ENCODE data around the gene RGL2.
"Not testable (repeated sequence)": the region's sequence is repeated elsewhere in the genome, so short reads cannot be mapped to it uniquely, and the experiment has no call there.

The RGL2 gene

DNA sequence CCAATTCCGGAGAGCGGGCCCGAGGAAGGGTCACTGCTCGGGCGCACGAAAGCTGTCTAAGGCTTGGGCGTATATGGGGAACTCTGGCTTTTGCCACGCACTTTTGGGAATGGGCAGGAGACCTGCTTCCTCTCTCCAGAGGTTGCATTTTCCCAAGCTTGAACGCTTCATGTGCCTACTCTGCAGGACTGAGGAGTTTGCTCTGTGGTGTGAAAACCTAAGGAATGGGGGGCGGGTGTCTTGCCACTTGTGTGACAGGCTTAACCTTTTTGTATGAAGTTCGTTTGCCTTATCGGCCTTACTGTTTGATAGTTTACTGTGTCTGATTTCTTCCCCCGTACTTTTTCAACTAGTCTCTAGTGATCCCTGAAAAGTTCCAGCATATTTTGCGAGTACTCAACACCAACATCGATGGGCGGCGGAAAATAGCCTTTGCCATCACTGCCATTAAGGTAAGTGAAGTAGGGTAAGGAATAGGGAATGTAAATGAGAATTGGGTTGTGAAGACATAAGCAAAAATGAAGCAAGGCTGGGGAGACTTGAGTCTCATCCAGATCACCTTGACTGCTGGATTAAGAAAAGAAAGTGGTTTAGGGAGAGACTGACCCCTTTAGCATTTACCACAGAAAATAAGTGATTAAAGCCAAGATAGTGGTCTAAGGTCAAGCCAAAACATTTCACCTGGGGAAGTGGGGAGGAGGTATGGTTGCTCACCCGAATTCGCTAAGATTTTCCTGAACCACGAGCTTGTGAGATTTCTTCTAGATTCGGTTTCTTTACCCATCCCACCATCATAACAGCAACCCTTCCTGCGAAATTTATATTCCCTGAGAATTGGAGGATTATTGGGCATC lies 26.2 kb downstream of the RGL2 start:
- no peaks in the 10 kb centered on the region for H3K4me1 ChIP-seq

GRCh38 chr6:33271468-33272274 lies 27.1 kb downstream of the RGL2 start, which contains the start of the genes RPS18 and VPS52:
TSS of gene RPS18 (plus strand) at chr6:33272075. CDS start at chr6:33272120, 45 bp downstream.
TSS of gene VPS52 (minus strand) at chr6:33271876. CDS start at chr6:33271675, 201 bp downstream.
- no peaks in the 10 kb centered on the region for H3K27me3 ChIP-seq
- TF ChIP-seq, protein P1, sequence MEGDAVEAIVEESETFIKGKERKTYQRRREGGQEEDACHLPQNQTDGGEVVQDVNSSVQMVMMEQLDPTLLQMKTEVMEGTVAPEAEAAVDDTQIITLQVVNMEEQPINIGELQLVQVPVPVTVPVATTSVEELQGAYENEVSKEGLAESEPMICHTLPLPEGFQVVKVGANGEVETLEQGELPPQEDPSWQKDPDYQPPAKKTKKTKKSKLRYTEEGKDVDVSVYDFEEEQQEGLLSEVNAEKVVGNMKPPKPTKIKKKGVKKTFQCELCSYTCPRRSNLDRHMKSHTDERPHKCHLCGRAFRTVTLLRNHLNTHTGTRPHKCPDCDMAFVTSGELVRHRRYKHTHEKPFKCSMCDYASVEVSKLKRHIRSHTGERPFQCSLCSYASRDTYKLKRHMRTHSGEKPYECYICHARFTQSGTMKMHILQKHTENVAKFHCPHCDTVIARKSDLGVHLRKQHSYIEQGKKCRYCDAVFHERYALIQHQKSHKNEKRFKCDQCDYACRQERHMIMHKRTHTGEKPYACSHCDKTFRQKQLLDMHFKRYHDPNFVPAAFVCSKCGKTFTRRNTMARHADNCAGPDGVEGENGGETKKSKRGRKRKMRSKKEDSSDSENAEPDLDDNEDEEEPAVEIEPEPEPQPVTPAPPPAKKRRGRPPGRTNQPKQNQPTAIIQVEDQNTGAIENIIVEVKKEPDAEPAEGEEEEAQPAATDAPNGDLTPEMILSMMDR (IDR thresholded peaks at IDR 0.05; ENCODE audit: low read depth, low read length) = no peak
- peak; percentile 94 for DNase-seq
- H3K4me1 ChIP-seq = no peaks in the 10 kb centered on the region
- H3K36me3 ChIP-seq = peaks cover 61% of the 10 kb centered on the region
- H3K9me3 ChIP-seq = no peaks in the 10 kb centered on the region
- H3K4me3 ChIP-seq (ENCODE audit: low read depth, low read length) = peak within 1 kb of the TSS; percentile 92

More for the DNA sequence above, 26.2 kb downstream of the RGL2 start:
- H3K36me3 ChIP-seq = peaks cover 56% of the 10 kb centered on the region
- no peaks in the 10 kb centered on the region for H3K9me3 ChIP-seq
- peak overlapping the region; percentile 92 for H3K4me3 ChIP-seq (ENCODE audit: low read depth, low read length)
- TF ChIP-seq, protein P1 (IDR thresholded peaks at IDR 0.05; ENCODE audit: low read depth, low read length) = no peak
- no peak for DNase-seq
- H3K27me3 ChIP-seq = no peaks in the 10 kb centered on the region

DNA sequence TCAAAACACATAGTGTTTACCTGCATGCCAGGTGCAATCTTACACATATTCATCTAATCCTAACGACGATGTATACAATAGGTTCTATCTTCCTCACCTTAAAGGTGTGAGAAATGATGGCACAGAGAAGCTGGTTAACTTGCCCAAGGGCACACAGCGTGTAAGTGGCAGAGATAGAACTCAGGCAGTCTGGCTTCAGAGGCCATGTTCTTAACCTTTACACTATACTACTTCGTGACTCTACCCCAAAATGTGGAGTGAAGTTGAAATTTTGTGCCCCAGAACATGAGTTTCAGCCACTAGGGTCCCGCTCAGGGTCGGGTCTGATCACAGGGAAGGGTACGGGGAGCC lies 27.6 kb downstream of the RGL2 start:
- TF ChIP-seq, protein P1 (IDR thresholded peaks at IDR 0.05; ENCODE audit: low read depth, low read length) = peak; percentile 18; the same call in 1 of the 2 replicates
- no peak for DNase-seq
- Histone ChIP-seq H3K9me3 (no peaks in the 10 kb centered on the region), H3K36me3 (peaks cover 55% of the 10 kb centered on the region), H3K4me1 (no peaks in the 10 kb centered on the region), H3K4me3 (ENCODE audit: low read depth, low read length) (peak overlapping the region; percentile 92), H3K27me3 (no peaks in the 10 kb centered on the region)

DNA sequence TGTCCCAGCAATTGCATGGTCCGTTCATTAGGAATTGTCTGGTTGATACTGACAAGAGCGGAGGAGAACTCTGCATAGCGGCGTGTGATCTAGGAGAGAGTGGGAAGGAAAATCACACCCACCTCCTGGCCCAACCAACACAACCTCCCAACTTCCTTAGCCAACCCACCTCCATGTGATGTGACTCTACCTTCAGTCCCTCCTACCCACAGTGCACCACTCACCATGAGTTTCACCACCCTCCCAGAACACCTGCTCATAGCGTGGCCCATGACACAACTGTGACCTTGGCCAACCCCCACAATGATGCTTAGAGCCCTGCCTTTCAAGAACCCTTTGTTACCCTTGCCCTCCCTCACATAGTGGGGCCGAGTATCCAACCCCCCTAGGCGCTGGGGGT lies 34.7 kb downstream of the RGL2 start:
- no peak for DNase-seq
- no peaks in the 10 kb centered on the region for H3K27me3 ChIP-seq
- H3K4me1 ChIP-seq = no peaks in the 10 kb centered on the region
- peaks cover 40% of the 10 kb centered on the region for H3K36me3 ChIP-seq
- TF ChIP-seq, protein P1 (IDR thresholded peaks at IDR 0.05; ENCODE audit: low read depth, low read length) = no peak
- H3K9me3 ChIP-seq = no peaks in the 10 kb centered on the region
- H3K4me3 ChIP-seq (ENCODE audit: low read depth, low read length) = no peak overlapping the region

DNA sequence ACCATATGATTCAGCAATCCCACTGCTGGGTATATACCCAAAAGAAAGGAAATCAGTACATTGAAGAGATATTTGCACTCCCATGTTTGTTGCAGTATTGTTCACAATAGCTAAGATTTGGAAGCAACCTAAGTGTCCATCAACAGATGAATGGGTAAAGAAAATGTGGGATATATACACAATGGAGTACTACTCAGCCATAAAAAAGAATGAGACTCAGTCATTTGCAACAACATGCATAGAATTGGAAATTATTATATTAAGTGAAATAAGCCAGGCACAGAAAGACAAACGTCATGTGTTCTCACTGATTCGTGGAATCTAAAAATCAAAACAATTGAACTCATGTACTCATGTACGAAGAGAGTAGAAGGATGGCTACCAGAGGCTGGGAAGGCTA lies 36.3 kb downstream of the RGL2 start:
- DNase-seq; H3K9me3 ChIP-seq; H3K27me3 ChIP-seq; H3K4me1 ChIP-seq; H3K4me3 ChIP-seq (ENCODE audit: low read depth, low read length): not testable (repeated sequence)
- peaks cover 35% of the 10 kb centered on the region for H3K36me3 ChIP-seq

DNA sequence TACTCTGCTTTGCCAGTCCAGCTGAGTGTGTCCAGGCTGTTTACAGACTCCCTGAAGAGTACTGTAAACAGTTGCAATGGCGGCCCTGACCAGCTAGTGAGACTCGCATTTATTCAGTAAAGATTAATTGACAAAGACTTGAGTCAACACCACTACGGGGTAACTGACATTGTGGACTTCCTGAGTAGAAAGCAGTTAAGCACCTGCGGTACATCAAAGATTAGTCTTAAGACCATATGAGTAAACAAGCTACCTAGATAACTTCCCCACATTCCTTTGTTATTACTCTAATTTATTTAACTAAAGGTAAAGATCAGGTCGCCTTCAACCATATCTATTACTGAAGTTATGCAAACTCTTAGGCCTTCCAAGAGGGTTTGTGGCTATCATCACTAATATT lies 39.7 kb downstream of the RGL2 start:
- no peaks in the 10 kb centered on the region for H3K4me1 ChIP-seq
- peaks cover 18% of the 10 kb centered on the region for H3K36me3 ChIP-seq
- TF ChIP-seq, protein P1 (IDR thresholded peaks at IDR 0.05; ENCODE audit: low read depth, low read length) = no peak
- no peak for DNase-seq
- no peaks in the 10 kb centered on the region for H3K27me3 ChIP-seq
- no peak overlapping the region for H3K4me3 ChIP-seq (ENCODE audit: low read depth, low read length)
- H3K9me3 ChIP-seq = no peaks in the 10 kb centered on the region

Data from BE2C (cell line).